Mesenchymal stem cell (in vitro differentiated cells and primary cell): ENCODE data around the gene ICOS.

Experiments used
- DNase-seq: peaks from one replicate; pipeline ENCODE4 v3.0.0-alpha.2; 2013
- H2AFZ ChIP-seq: one replicate; pipeline ENCODE4 v1.6.1; 2013; ENCODE audit warnings: low read depth, mild to moderate bottlenecking, control low read depth, inconsistent platforms, low read length, moderate library complexity
- H2AK5ac ChIP-seq: 2 replicates; pipeline ENCODE4 v1.6.1; 2013; ENCODE audit warnings: low read length, moderate library complexity, mild to moderate bottlenecking, inconsistent platforms; ENCODE audit not compliant: severe bottlenecking
- H2BK120ac ChIP-seq: one replicate; pipeline ENCODE4 v1.6.1; 2013; ENCODE audit warnings: low read depth, mild to moderate bottlenecking, inconsistent platforms, low read length, moderate library complexity
- H2BK12ac ChIP-seq, 2 experiments: one replicate each; pipeline ENCODE4 v1.6.1; 2013; ENCODE audit warnings: inconsistent platforms in 2 of 2, low read length in 2 of 2, mild to moderate bottlenecking in 2 of 2, moderate library complexity in 2 of 2, control low read depth in 1 of 2
- H2BK15ac ChIP-seq: one replicate; pipeline ENCODE4 v1.6.1; 2013; ENCODE audit warnings: mild to moderate bottlenecking, low read depth, inconsistent platforms; ENCODE audit not compliant: poor library complexity, severe bottlenecking
- H2BK5ac ChIP-seq: 2 replicates; pipeline ENCODE4 v1.6.1; 2013; ENCODE audit warnings: low read depth, mild to moderate bottlenecking, low read length, control low read depth, inconsistent platforms; ENCODE audit not compliant: poor library complexity, severe bottlenecking
- H3K14ac ChIP-seq, 2 experiments: one replicate each; pipeline ENCODE4 v1.6.1; 2013; ENCODE audit warnings: inconsistent platforms in 2 of 2, low read length in 2 of 2, control low read depth in 1 of 2, mild to moderate bottlenecking in 1 of 2, moderate library complexity in 1 of 2
- H3K18ac ChIP-seq, 2 experiments: one replicate each; pipeline ENCODE4 v1.6.1; 2013; ENCODE audit warnings: inconsistent platforms in 2 of 2, low read length in 2 of 2, control low read depth in 1 of 2, low read depth in 1 of 2, mild to moderate bottlenecking in 1 of 2
- H3K23ac ChIP-seq, 2 experiments: one replicate each; pipeline ENCODE4 v1.6.1; 2013; ENCODE audit warnings: inconsistent platforms in 2 of 2, low read length in 2 of 2, mild to moderate bottlenecking in 2 of 2, moderate library complexity in 2 of 2, control low read depth in 1 of 2
- H3K27ac ChIP-seq: 2 replicates; pipeline ENCODE4 v1.5.1; 2013; ENCODE audit warnings: mild to moderate bottlenecking, moderate library complexity, low read length, control low read depth, inconsistent platforms; ENCODE audit not compliant: poor library complexity, severe bottlenecking
- H3K27me3 ChIP-seq, 2 experiments: 2 replicates each; pipeline versions ENCODE4 v1.6.1 to v1.7.0; 2013; ENCODE audit warnings: low read length in 2 of 2, mild to moderate bottlenecking in 2 of 2, moderate library complexity in 2 of 2, control low read depth in 1 of 2, inconsistent platforms in 1 of 2; ENCODE audit not compliant: control insufficient read depth in 1 of 2, insufficient read depth in 1 of 2
- H3K36me3 ChIP-seq, 2 experiments: 2 replicates each; pipeline versions ENCODE4 v1.6.1 to v1.7.0; 2013; ENCODE audit warnings: low read length in 2 of 2, control low read depth in 1 of 2, inconsistent platforms in 1 of 2, low read depth in 1 of 2, mild to moderate bottlenecking in 1 of 2; ENCODE audit not compliant: insufficient read depth in 2 of 2, control insufficient read depth in 1 of 2
- H3K4ac ChIP-seq, 2 experiments: one replicate each; pipeline ENCODE4 v1.6.1; 2013; ENCODE audit warnings: inconsistent platforms in 2 of 2, low read length in 2 of 2, mild to moderate bottlenecking in 2 of 2, moderate library complexity in 2 of 2, control low read depth in 1 of 2, low read depth in 1 of 2
- H3K4me1 ChIP-seq: 2 replicates; pipeline ENCODE4 v1.6.1; 2013; ENCODE audit warnings: low read depth, low read length, control low read depth; ENCODE audit not compliant: control insufficient read depth, insufficient read depth
- H3K4me2 ChIP-seq: 2 replicates; pipeline ENCODE4 v1.6.1; 2013; ENCODE audit warnings: low read length, mild to moderate bottlenecking, inconsistent platforms; ENCODE audit not compliant: poor library complexity, severe bottlenecking
- H3K4me3 ChIP-seq, 2 experiments: 2 replicates each; pipeline versions ENCODE4 v1.5.1 to v1.7.0; 2013; ENCODE audit warnings: low read length in 2 of 2, mild to moderate bottlenecking in 2 of 2, control low read depth in 1 of 2, low read depth in 1 of 2; ENCODE audit not compliant: insufficient read depth in 1 of 2
- H3K79me1 ChIP-seq: replicated peaks from 2 replicates; pipeline ENCODE4 v1.6.1; 2013; ENCODE audit warnings: mild to moderate bottlenecking, control low read depth, low read length, inconsistent platforms; ENCODE audit not compliant: poor library complexity, severe bottlenecking
- H3K9ac ChIP-seq: 2 replicates; pipeline ENCODE4 v1.7.0; 2013; ENCODE audit warnings: mild to moderate bottlenecking, low read length, moderate library complexity
- H3K9me3 ChIP-seq: 2 replicates; pipeline ENCODE4 v1.7.0; 2013; ENCODE audit warnings: mild to moderate bottlenecking, low read length; ENCODE audit not compliant: control insufficient read depth
- H4K8ac ChIP-seq: one replicate; pipeline ENCODE4 v1.6.1; 2013; ENCODE audit warnings: inconsistent platforms, mild to moderate bottlenecking, low read length, moderate library complexity
- H4K91ac ChIP-seq: one replicate; pipeline ENCODE4 v1.6.1; 2013; ENCODE audit warnings: mild to moderate bottlenecking, low read length, inconsistent platforms
- WGBS: methylation state at CpG from one replicate; pipeline ENCODE4 v1.1.7; 2013; ENCODE audit warnings: mixed read lengths; 5-methylcytosine and 5-hydroxymethylcytosine counted together

The ICOS gene

DNA sequence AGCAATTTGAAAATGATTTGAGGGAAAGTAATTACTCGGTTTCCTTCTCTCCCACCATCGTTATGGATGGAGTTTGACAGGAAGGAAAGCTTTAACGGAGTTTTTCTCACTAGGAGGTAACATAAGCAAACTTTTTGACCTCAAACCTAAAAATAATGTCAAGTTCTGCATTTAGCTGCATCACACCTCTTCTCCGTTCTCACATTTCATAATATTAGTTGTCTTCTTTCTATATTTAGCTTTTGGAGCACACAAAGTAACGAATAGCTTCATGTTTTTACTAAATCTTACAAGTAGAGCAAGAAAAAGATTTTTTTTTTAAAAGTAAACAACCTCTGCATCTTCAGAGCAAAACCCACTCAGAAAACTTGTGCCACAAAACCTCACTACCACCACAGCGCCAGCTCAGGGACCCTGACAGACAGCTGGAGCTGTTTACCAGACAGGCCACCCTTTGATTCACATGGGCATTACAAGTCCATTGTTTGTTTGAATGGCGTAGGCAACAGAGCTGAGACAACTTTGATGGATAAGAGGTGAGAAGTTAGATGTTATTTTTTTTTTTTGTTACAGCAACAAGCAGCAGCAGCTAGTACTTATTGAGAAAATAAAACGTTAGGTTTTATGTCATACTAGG lies 21.9 kb upstream of the ICOS start:
- Histone ChIP-seq H2BK120ac (no peak overlapping the region), H2BK5ac (no peak overlapping the region), H3K14ac (no peak overlapping the region), H3K36me3 (no peaks in the 10 kb centered on the region), H4K91ac (no peak overlapping the region), H3K23ac (no peak overlapping the region), H2BK12ac (no peak overlapping the region), H3K9me3 (no peaks in the 10 kb centered on the region), H3K27me3 (no peaks in the 10 kb centered on the region), H3K4me1 (peaks cover 3% of the 10 kb centered on the region), H2BK15ac (no peak overlapping the region), H3K9ac (peak overlapping the region; percentile 85), H3K4me2 (no peak overlapping the region), H2AFZ (no peak overlapping the region), H3K27ac (no peak overlapping the region), H3K18ac (no peak overlapping the region), H3K79me1 (no peaks in the 10 kb centered on the region), H4K8ac (no peak overlapping the region), H2AK5ac (no peak overlapping the region), H3K4me3 (peak overlapping the region in 1 of 2 experiments; percentile 64), H3K4ac (no peak overlapping the region)
- no peak for DNase-seq
- 79% methylated on average over 5 of the region's 8 CpGs for WGBS

DNA sequence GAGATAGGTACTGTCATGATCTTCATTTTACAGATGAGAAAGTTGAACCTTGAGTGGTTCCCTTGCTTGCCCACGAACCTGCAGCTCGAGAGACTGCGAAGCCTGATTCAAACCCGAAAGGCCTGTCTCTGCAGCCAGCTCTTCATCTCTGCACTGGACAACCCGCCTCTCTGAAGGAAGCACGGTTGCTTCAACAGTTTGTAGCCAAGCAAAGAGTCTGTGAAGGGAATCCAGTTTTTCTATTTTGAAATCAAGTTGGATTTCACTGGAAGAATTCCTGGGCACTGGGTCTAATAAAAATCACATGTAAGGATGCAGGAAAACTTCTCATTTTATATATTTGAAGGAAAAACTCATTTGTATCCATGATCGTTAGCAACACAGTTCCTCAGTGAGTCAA lies 21.3 kb upstream of the ICOS start:
- Histone ChIP-seq H2BK15ac (no peak overlapping the region), H2BK12ac (no peak overlapping the region), H3K27ac (no peak overlapping the region), H4K91ac (no peak overlapping the region), H4K8ac (no peak overlapping the region), H3K4me1 (peaks cover 3% of the 10 kb centered on the region), H3K9me3 (no peaks in the 10 kb centered on the region), H2AFZ (no peak overlapping the region), H3K23ac (no peak overlapping the region), H3K79me1 (no peaks in the 10 kb centered on the region), H3K27me3 (no peaks in the 10 kb centered on the region), H2BK5ac (no peak overlapping the region), H3K4me2 (no peak overlapping the region), H3K14ac (no peak overlapping the region), H3K4me3 (peak overlapping the region in 1 of 2 experiments; percentile 64), H3K18ac (no peak overlapping the region), H3K36me3 (no peaks in the 10 kb centered on the region), H3K9ac (peak overlapping the region; percentile 85), H3K4ac (no peak overlapping the region), H2AK5ac (no peak overlapping the region), H2BK120ac (no peak overlapping the region)
- no peak for DNase-seq
- 96% methylated on average over 6 of the region's 7 CpGs for WGBS

- Histone ChIP-seq H3K27me3 (no peaks in the 10 kb centered on the region), H3K4me1 (peaks cover 3% of the 10 kb centered on the region), H2BK5ac (no peak overlapping the region), H4K8ac (no peak overlapping the region), H3K79me1 (no peaks in the 10 kb centered on the region), H3K4me2 (no peak overlapping the region), H3K4me3 (no peak overlapping the region), H2BK120ac (no peak overlapping the region), H3K4ac (no peak overlapping the region), H3K23ac (no peak overlapping the region), H4K91ac (no peak overlapping the region), H2AFZ (no peak overlapping the region), H3K36me3 (no peaks in the 10 kb centered on the region), H3K27ac (no peak overlapping the region), H3K9ac (no peak overlapping the region), H2AK5ac (no peak overlapping the region), H2BK15ac (no peak overlapping the region), H3K18ac (no peak overlapping the region), H3K9me3 (no peaks in the 10 kb centered on the region), H2BK12ac (no peak overlapping the region), H3K14ac (no peak overlapping the region)
- no peak for DNase-seq
Measured at GRCh38 chr2:203916756-203917155, 19.8 kb upstream of the ICOS start.

GRCh38 chr2:203918264-203918663 lies 18.3 kb upstream of the ICOS start:
- Histone ChIP-seq H2BK12ac (no peak overlapping the region), H3K4me2 (no peak overlapping the region), H2BK120ac (no peak overlapping the region), H3K27me3 (no peaks in the 10 kb centered on the region), H3K4ac (no peak overlapping the region), H3K27ac (no peak overlapping the region), H3K36me3 (no peaks in the 10 kb centered on the region), H3K4me1 (peaks cover 3% of the 10 kb centered on the region), H3K14ac (no peak overlapping the region), H2BK15ac (no peak overlapping the region), H3K9me3 (no peaks in the 10 kb centered on the region), H4K91ac (no peak overlapping the region), H3K9ac (no peak overlapping the region), H3K4me3 (no peak overlapping the region), H3K18ac (no peak overlapping the region), H3K23ac (no peak overlapping the region), H2AK5ac (no peak overlapping the region), H2BK5ac (no peak overlapping the region), H4K8ac (peak overlapping the region; percentile 30), H3K79me1 (no peaks in the 10 kb centered on the region), H2AFZ (no peak overlapping the region)
- 45% methylated on average over 2 of the region's 7 CpGs for WGBS
- no peak for DNase-seq
